Breast epithelium (tissue), 3 donors: ENCODE data around the gene ESRRA.

Experiments
- POLR2A ChIP-seq: fragments of 450-650 bp; IDR thresholded peaks from one replicate; pipeline ENCODE4 v1.6.1; 2016; ENCODE audit warnings: antibody characterized with exemption, mild to moderate bottlenecking, moderate library complexity
- POLR2AphosphoS5 ChIP-seq, 3 donors: sonication (generic); formaldehyde crosslinking; IDR thresholded peaks; one replicate each; pipeline ENCODE4 v1.6.1; 2017; ENCODE audit warnings: antibody characterized with exemption in 3 of 3
- TF ChIP-seq, protein P1 (sequence below), 3 donors: fragments of 450-650 bp; IDR thresholded peaks; one replicate each; pipeline ENCODE4 v1.5.1; 2016 to 2017; ENCODE audit warnings: antibody characterized with exemption in 3 of 3, mild to moderate bottlenecking in 3 of 3, moderate library complexity in 3 of 3

DNA sequence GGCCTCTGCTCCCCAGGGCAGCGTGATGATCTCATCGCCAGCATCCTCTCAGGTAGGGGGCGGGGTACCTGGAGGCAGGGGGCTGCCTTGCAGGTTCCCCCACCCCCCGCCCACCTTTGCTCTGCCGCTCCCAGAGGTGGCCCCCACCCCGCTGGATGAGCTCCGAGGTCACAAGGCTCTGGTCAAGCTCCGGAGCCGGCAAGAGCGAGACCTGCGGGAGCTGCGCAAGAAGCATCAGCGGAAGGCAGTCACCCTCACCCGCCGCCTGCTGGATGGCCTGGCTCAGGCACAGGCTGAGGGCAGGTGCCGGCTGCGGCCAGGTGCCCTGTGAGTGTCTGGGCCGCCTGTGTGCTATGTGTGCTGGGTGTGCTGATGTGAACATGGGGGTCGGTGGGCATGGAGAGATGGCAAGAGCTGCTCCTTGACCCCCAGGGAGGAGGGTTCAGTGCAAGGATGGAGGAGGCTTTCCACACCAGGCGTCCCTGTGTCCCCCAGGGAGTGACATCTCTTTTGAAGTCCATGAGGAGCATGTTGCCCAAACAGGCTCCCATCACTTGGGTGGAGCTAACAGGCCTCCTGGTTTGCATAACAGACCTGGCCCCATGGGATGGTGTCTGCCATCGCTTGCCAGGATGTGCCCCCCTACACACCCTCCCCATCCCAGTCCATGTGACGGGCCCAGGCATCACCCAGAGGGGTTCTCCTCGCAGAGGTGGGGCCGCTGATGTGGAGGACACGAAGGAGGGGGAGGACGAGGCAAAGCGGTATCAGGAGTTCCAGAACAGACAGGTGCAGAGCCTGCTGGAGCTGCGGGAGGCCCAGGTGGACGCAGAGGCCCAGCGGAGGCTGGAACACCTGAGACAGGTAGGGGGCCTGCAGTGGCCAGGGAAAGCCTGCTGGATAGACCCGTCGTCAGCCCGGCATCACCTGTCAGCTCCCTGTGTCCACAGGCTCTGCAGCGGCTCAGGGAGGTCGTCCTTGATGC is 39.9 kb upstream of the ESRRA start:
- TF ChIP-seq, protein P1, sequence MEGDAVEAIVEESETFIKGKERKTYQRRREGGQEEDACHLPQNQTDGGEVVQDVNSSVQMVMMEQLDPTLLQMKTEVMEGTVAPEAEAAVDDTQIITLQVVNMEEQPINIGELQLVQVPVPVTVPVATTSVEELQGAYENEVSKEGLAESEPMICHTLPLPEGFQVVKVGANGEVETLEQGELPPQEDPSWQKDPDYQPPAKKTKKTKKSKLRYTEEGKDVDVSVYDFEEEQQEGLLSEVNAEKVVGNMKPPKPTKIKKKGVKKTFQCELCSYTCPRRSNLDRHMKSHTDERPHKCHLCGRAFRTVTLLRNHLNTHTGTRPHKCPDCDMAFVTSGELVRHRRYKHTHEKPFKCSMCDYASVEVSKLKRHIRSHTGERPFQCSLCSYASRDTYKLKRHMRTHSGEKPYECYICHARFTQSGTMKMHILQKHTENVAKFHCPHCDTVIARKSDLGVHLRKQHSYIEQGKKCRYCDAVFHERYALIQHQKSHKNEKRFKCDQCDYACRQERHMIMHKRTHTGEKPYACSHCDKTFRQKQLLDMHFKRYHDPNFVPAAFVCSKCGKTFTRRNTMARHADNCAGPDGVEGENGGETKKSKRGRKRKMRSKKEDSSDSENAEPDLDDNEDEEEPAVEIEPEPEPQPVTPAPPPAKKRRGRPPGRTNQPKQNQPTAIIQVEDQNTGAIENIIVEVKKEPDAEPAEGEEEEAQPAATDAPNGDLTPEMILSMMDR (IDR thresholded peaks at IDR 0.05): no peak
- no peak for TF ChIP-seq POLR2A
- TF ChIP-seq POLR2AphosphoS5 (IDR thresholded peaks at IDR 0.05): no peak
